OCI-LY3 (cell line): ENCODE data around the gene DNAJC2.
"Not testable (repeated sequence)": the region's sequence is repeated elsewhere in the genome, so short reads cannot be mapped to it uniquely, and the experiment has no call there.

Source experiments
- H2AFZ ChIP-seq: fragments of 200-600, 300-600 bp; shearing (Covaris generic); 2 replicates; pipeline ENCODE4 v1.6.0; 2014; ENCODE audit warnings: antibody characterized with exemption, low read depth, low read length
- H3K27ac ChIP-seq: fragments of 200-600, 300-600 bp; sonication (generic); 2 replicates; pipeline ENCODE4 v1.5.1; 2014; ENCODE audit warnings: mild to moderate bottlenecking, low read length, moderate library complexity, mixed read lengths
- H3K27me3 ChIP-seq: fragments of 200-600, 300-600 bp; sonication (generic); 2 replicates; pipeline ENCODE4 v1.6.1; 2014; ENCODE audit warnings: low read depth, low read length, mixed read lengths
- H3K36me3 ChIP-seq: fragments of 200-600, 300-600 bp; sonication (generic); replicated peaks from 2 replicates; pipeline ENCODE3; 2014; ENCODE audit warnings: low read depth, low read length, mixed read lengths
- H3K4me1 ChIP-seq: fragments of 300-600, 200-600 bp; sonication (generic); 2 replicates; pipeline ENCODE4 v1.6.1; 2014; ENCODE audit warnings: low read length, mixed read lengths
- H3K4me2 ChIP-seq: fragments of 200-600, 300-600 bp; sonication (generic); 2 replicates; pipeline ENCODE4 v1.6.1; 2014; ENCODE audit warnings: low read length, mixed read lengths
- H3K4me3 ChIP-seq: fragments of 300-600, 200-600 bp; sonication (generic); 2 replicates; pipeline ENCODE4 v1.5.1; 2014; ENCODE audit warnings: antibody characterized with exemption, mild to moderate bottlenecking, low read length, moderate library complexity
- H3K79me2 ChIP-seq: fragments of 300-600, 200-600 bp; shearing (Covaris generic); 2 replicates; pipeline ENCODE4 v1.6.1; 2014; ENCODE audit warnings: mild to moderate bottlenecking, low read length, mixed read lengths
- H3K9ac ChIP-seq: fragments of 300-600, 200-600 bp; shearing (Covaris generic); 2 replicates; pipeline ENCODE4 v1.6.0; 2014; ENCODE audit warnings: mild to moderate bottlenecking, low read length, moderate library complexity
- H3K9me3 ChIP-seq: fragments of 200-600, 300-600 bp; shearing (Covaris generic); 2 replicates; pipeline ENCODE4 v1.6.1; 2014; ENCODE audit warnings: low read length, mixed read lengths; ENCODE audit not compliant: insufficient read depth
- H4K20me1 ChIP-seq: fragments of 200-600, 300-600 bp; sonication (generic); 2 replicates; pipeline ENCODE4 v1.6.1; 2016; ENCODE audit warnings: low read length, mixed read lengths; ENCODE audit not compliant: insufficient read depth

The DNAJC2 gene

GRCh38 chr7:103273374-103273773 lies 71.2 kb downstream of the DNAJC2 start:
- not testable (repeated sequence) for H3K4me1 ChIP-seq, H3K79me2 ChIP-seq, H4K20me1 ChIP-seq, H3K9ac ChIP-seq, H3K9me3 ChIP-seq, H3K27me3 ChIP-seq, H3K36me3 ChIP-seq, H2AFZ ChIP-seq, H3K4me2 ChIP-seq, H3K4me3 ChIP-seq, H3K27ac ChIP-seq

DNA sequence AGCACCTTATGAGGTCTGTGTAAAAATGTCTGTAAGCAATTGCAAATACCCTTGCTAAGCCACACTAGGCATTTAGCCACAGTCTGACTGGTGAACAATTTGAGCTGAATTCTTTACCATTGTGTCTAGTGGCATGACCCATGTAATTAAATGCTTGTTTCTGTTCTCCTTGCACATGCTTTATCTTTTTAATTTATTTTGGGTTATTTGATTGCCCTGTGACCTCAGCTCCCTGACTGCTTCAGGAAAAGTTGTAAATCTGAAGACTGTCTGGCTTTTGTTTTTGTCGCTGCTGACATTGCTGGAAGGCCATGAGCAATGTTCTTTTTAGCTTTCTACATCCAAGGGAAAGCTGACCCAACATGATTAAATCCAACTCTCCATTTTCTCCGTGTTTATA lies 78.3 kb downstream of the DNAJC2 start:
- H4K20me1 ChIP-seq, H3K27ac ChIP-seq, H3K4me2 ChIP-seq, H3K9ac ChIP-seq, H3K4me1 ChIP-seq, H3K36me3 ChIP-seq, H3K79me2 ChIP-seq, H2AFZ ChIP-seq, H3K27me3 ChIP-seq, H3K9me3 ChIP-seq, H3K4me3 ChIP-seq: not testable (repeated sequence)

DNA sequence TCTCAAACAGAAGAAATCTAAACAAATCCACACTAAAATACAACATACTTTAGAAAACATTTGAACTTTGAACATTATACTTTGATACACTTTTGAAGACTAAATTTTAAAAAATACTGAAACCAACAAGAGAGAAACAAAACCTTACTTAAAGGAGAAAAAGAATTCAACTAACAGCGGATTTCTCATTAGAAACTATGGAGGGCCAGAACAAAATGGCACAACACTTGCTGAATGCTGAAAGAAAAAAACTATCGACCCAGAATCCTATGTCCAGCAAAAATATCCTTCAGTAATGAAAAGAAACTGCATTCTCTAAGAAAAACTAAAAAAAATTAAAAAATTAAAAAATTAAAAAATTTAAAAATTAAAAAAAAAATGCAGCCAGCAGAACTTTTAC lies 80.5 kb downstream of the DNAJC2 start:
- H3K36me3 ChIP-seq, H3K4me3 ChIP-seq, H3K4me2 ChIP-seq, H2AFZ ChIP-seq, H4K20me1 ChIP-seq, H3K27ac ChIP-seq, H3K9ac ChIP-seq, H3K79me2 ChIP-seq, H3K27me3 ChIP-seq, H3K4me1 ChIP-seq, H3K9me3 ChIP-seq: not testable (repeated sequence)
